Keratinocyte (primary cell): ENCODE data around the gene FMNL2. TPM values are rescaled to one million over a fixed set of nuclear protein-coding genes. Genes with fewer than 3 reads are reported as not detected.

ENCODE experiments used
- DNase-seq: peaks from one replicate; pipeline ENCODE4 v3.0.0-alpha.2; 2011; ENCODE audit warnings: low read depth, missing footprints, low spot score
- FAIRE-seq: peaks from 2 replicates; lab custom pipeline; 2011; peaks lifted over from hg19 to GRCh38; lab: Jason Lieb, UNC
- H2AFZ ChIP-seq: 2 replicates; pipeline ENCODE4 v1.6.0; 2012; ENCODE audit warnings: low read length, control low read depth, inconsistent platforms; ENCODE audit not compliant: control insufficient read depth
- H3K27ac ChIP-seq: 2 replicates; pipeline ENCODE4 v1.5.1; 2011; ENCODE audit warnings: low read length; ENCODE audit not compliant: control insufficient read depth, insufficient read depth
- H3K27me3 ChIP-seq: 3 replicates; pipeline ENCODE4 v1.6.0; 2011; ENCODE audit warnings: low read length; ENCODE audit not compliant: control insufficient read depth, insufficient read depth; ENCODE audit errors: extremely low read depth
- H3K36me3 ChIP-seq, 2 experiments: 2 replicates in 1 of 2; 3 replicates in 1 of 2; pipeline ENCODE4 v1.5.1; 2011; ENCODE audit warnings: low read length in 2 of 2, mild to moderate bottlenecking in 1 of 2; ENCODE audit not compliant: control insufficient read depth in 2 of 2, insufficient read depth in 2 of 2; ENCODE audit errors: extremely low read depth in 1 of 2
- H3K4me1 ChIP-seq: 3 replicates; pipeline ENCODE4 v1.5.1; 2011; ENCODE audit warnings: low read length; ENCODE audit not compliant: control insufficient read depth, insufficient read depth; ENCODE audit errors: extremely low read depth
- H3K4me2 ChIP-seq: 3 replicates; pipeline ENCODE4 v1.6.0; 2011; ENCODE audit warnings: low read depth, low read length; ENCODE audit not compliant: control insufficient read depth, insufficient read depth; ENCODE audit errors: extremely low read depth
- H3K4me3 ChIP-seq, 3 experiments: fragments of 200-600 bp in 1 of 3; sonication (generic) in 1 of 3; 2 replicates in 2 of 3; 3 replicates in 1 of 3; pipeline ENCODE4 v1.5.1; 2011 to 2016; ENCODE audit warnings: low read length in 3 of 3, mild to moderate bottlenecking in 3 of 3, control low read depth in 2 of 3, inconsistent platforms in 1 of 3, low read depth in 1 of 3, mixed read lengths in 1 of 3, mixed run types in 1 of 3, moderate library complexity in 1 of 3; ENCODE audit not compliant: control insufficient read depth in 2 of 3, insufficient read depth in 2 of 3; ENCODE audit errors: extremely low read depth in 1 of 3
- H3K79me2 ChIP-seq: 2 replicates; pipeline ENCODE4 v1.6.0; 2012; ENCODE audit warnings: low read length; ENCODE audit not compliant: control insufficient read depth, insufficient read depth
- H3K9ac ChIP-seq: 3 replicates; pipeline ENCODE4 v1.6.0; 2011; ENCODE audit warnings: low read length; ENCODE audit not compliant: control insufficient read depth, insufficient read depth; ENCODE audit errors: extremely low read depth
- H3K9me1 ChIP-seq: 3 replicates; pipeline ENCODE4 v1.6.0; 2011; ENCODE audit warnings: low read length; ENCODE audit not compliant: control insufficient read depth, insufficient read depth; ENCODE audit errors: extremely low read depth
- H3K9me3 ChIP-seq: 2 replicates; pipeline ENCODE4 v1.5.1; 2012; ENCODE audit warnings: low read depth, low read length; ENCODE audit not compliant: control insufficient read depth
- H4K20me1 ChIP-seq: 3 replicates; pipeline ENCODE4 v1.6.0; 2011; ENCODE audit warnings: low read length; ENCODE audit not compliant: control insufficient read depth, insufficient read depth; ENCODE audit errors: extremely low read depth
- CTCF ChIP-seq, 3 experiments: IDR thresholded peaks in 1 of 3; conservative IDR thresholded peaks in 1 of 3; optimal IDR thresholded peaks in 1 of 3; 2 replicates in 2 of 3; 3 replicates in 1 of 3; pipeline versions ENCODE3 to v1.5.1; 2011; ENCODE audit warnings: low read length in 3 of 3, mild to moderate bottlenecking in 3 of 3, moderate library complexity in 2 of 3, control low read depth in 1 of 3, inconsistent platforms in 1 of 3; ENCODE audit not compliant: insufficient read depth in 2 of 3; ENCODE audit errors: extremely low read depth in 1 of 3
- EZH2 ChIP-seq: IDR thresholded peaks from one replicate; pipeline ENCODE4 v1.6.1; 2012; ENCODE audit warnings: inconsistent platforms, mild to moderate bottlenecking, low read length, moderate library complexity
- dilution Hi-C: fragments of 300-500 bp; cut with MboI; formaldehyde crosslinking; loops from one replicate; pipeline ENCODE4 v1.7.0; 2020; ENCODE audit warnings: low sequenced_read_pairs; ENCODE audit not compliant: extremely low pct_ligation_motif_present
- polyA plus RNA-seq, 5 experiments: library from polyadenylated mRNA; depleted of rRNA in 3 of 5; stranded (reverse) in 3 of 5; stranded (forward) in 1 of 5; unstranded in 1 of 5; fragments of >200 nt; gene quantifications; 1 replicate in 1 of 5; 2 replicates in 3 of 5; 3 replicates in 1 of 5; pipeline versions ENCODE4 v1.2.1 to v1.2.3, GENCODE V29; 2011 to 2012; ENCODE audit warnings: missing spikeins in 2 of 5, low read depth in 1 of 5, low replicate concordance in 1 of 5

Gene FMNL2
- polyA plus RNA-seq, 1 donor (not counting 4 experiments of a cell fraction or from before 2014, with no cell fraction given), result 62.7 TPM

DNA sequence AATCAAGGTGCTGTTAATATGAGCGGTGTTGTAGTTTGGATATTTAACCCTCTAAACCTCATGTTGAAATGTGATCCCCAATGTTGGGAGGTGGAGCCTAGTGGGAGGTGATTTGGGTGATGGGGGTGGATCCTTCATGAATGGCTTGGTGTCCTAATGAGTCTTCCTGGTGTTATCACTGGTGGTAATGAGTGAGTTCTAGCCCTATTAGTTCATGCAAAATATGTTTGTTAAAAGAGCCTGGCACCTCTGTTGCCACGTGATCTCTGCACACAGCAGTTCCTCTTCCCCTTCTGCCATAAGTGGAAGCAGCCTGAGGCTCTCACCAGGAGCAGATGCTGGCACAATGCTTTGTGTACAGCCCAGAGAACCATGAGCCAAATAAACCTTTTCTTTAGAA is 158.4 kb downstream of the FMNL2 start:
- H3K27ac ChIP-seq, result no peak overlapping the region
- no peaks in the 10 kb centered on the region for H3K27me3 ChIP-seq
- H3K79me2 ChIP-seq, result peaks cover 83% of the 10 kb centered on the region
- no peak for TF ChIP-seq EZH2
- TF ChIP-seq CTCF (optimal IDR thresholded peaks at IDR 0.05 in 1 of 3, IDR thresholded peaks at IDR 0.05 in 1 of 3, conservative IDR thresholded peaks at IDR 0.05 in 1 of 3; ENCODE audit: extremely low read depth in 1 of 3, insufficient read depth in 2 of 3, low read length in 3 of 3), result no peak
- no peak overlapping the region for H3K4me3 ChIP-seq
- H3K9ac ChIP-seq, result no peak overlapping the region
- H2AFZ ChIP-seq, result no peak overlapping the region
- peaks cover 3% of the 10 kb centered on the region for H4K20me1 ChIP-seq
- peaks cover 2% of the 10 kb centered on the region for H3K9me1 ChIP-seq
- dilution Hi-C loops, result no loop called here
- H3K36me3 ChIP-seq, result peaks cover 0 to 2% of the 10 kb centered on the region in 2 experiments
- H3K4me2 ChIP-seq, result no peak overlapping the region
- no peak for FAIRE-seq
- no peaks in the 10 kb centered on the region for H3K9me3 ChIP-seq
- H3K4me1 ChIP-seq, result peaks cover 10% of the 10 kb centered on the region
- DNase-seq, result no peak

DNA sequence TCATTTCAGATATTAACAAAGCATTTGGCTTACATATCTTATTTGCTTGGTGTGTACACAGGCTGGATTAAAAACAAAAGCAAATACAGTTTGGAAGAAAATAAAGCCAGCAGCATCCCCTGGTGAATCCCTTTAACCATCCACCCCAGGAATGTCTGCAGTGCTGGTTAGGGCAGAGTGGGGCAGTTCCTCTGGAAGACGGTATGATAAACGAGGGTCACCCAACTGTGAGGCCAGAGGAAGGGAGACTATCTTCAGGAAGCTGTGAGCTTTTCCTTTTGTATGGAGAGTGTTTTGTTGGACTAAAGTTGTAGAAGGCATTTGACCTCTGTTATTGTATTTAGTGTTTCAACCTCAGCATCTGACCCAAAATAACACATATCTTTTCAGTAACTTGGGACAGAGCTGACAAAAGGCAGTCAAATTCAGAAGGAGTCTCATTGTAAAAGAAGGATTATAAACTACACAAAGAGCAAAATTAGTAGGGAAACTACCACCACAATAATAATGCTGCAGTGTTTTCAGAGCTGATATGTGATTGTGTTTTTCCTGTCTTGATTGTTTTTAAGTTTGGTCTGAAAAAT is 159.1 kb downstream of the FMNL2 start:
- Histone ChIP-seq H3K36me3 (peaks cover 0 to under 1% of the 10 kb centered on the region in 2 experiments), H3K4me3 (no peak overlapping the region), H2AFZ (no peak overlapping the region), H4K20me1 (peaks cover 3% of the 10 kb centered on the region), H3K27ac (no peak overlapping the region), H3K4me2 (no peak overlapping the region), H3K9ac (no peak overlapping the region), H3K79me2 (peaks cover 83% of the 10 kb centered on the region), H3K9me1 (peaks cover 2% of the 10 kb centered on the region), H3K27me3 (no peaks in the 10 kb centered on the region), H3K9me3 (no peaks in the 10 kb centered on the region), H3K4me1 (peaks cover 10% of the 10 kb centered on the region)
- dilution Hi-C loops, result no loop called here
- no peak for FAIRE-seq
- DNase-seq, result no peak
- TF ChIP-seq EZH2 (no peak), CTCF (optimal IDR thresholded peaks at IDR 0.05 in 1 of 3, IDR thresholded peaks at IDR 0.05 in 1 of 3, conservative IDR thresholded peaks at IDR 0.05 in 1 of 3; ENCODE audit: extremely low read depth in 1 of 3, insufficient read depth in 2 of 3, low read length in 3 of 3) (no peak)
